Islet of Langerhans (tissue), 1 donor: ENCODE results near the gene GAD1.

Experiments used
- FAIRE-seq: peaks from one replicate; lab custom pipeline; 2011; peaks lifted over from hg19 to GRCh38; lab: Jason Lieb, UNC

Gene GAD1

DNA sequence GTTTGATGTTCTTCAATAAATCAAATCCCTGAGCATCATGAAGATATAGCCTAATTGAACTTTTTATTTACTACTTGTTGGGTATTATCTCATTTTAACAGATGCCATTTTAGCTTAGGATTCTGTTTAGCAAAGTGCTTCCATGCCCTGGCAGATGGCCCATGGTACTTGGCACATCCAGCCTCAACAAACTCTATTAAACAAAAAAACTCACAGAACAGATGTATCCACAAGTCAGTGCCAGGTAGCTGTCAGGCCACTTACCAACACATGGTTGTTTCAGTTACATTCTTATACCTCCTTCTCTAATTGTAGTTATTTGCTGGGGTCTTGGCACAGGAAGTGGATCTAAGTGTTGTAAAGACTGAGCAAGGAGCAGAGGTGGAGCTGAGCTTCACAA lies 29.6 kb downstream of the GAD1 start:
- FAIRE-seq: no peak

DNA sequence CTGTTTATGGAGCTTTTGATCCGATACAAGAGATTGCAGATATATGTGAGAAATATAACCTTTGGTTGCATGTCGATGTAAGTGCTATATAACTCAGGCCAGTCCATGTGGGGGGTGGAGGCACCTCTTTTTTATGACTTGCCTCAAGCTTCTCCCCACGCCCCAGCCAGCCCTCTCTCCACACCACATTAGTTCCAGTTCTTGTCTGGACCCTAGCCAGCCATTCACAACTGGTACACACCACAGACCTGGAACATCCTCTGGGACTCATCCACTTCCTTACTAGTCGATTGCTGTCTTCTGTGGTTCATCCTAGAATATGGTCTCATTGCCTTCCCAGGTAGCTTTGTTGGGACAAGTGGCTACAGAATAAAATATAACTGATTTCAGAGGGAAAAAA lies 31.0 kb downstream of the GAD1 start:
- FAIRE-seq: no peak

DNA sequence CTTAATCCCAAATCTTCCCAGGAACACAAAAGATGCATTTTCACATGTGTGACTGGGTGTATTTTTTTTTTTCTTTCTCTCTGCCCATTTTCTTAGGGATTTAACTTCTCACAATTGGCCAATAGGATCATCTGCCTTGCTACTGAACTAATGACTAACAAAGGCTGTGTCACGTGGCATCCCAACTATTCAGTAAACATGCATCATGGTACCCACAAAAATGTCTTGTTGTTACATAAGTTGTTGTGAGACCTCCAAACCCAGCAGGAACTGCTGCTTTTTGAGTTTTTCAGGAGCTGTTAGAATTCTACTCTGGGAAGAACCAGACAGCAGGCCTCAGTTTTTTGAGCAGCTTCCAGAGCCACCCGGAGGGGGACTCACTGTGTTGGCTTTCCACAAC lies 31.9 kb downstream of the GAD1 start:
- FAIRE-seq: no peak

DNA sequence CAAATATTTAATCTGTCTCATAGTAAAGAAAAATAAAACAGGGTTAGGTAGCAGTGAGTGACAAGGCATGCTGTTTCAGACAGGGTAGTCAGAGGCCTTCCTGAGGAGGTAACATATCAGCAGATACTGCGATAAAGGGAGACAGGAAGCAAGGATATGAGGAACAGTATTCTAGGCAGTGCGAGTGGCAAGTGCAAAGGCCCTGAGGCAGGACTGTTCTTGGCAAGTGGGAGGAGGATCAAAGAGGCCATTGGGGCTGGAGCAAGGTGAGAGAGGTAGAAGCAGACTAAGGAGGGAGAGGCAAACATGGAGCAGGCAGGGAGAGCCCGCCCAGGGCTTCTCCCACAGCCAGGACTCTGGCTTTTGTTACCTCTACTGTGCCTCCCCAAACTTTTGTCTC lies 33.6 kb downstream of the GAD1 start:
- FAIRE-seq: no peak

DNA sequence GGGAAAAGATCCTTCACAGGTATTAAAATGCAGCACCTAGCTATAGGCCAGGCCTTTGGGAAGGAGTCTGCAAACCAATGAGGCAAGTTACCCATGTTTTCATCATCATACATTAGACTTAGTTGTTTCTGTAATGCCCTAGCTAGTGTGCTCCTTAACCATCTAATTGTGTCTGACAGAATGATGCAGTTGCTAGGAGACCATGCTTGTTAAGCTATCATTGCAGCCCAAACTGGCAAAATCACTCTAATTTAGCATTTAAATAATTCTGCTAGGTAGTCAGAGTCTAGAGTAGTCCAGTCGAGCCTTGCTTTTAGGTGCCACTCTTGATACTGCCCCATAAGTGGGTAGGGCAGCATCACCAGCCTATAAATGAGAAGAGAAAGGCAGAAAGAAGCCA lies 34.9 kb downstream of the GAD1 start:
- no peak for FAIRE-seq

DNA sequence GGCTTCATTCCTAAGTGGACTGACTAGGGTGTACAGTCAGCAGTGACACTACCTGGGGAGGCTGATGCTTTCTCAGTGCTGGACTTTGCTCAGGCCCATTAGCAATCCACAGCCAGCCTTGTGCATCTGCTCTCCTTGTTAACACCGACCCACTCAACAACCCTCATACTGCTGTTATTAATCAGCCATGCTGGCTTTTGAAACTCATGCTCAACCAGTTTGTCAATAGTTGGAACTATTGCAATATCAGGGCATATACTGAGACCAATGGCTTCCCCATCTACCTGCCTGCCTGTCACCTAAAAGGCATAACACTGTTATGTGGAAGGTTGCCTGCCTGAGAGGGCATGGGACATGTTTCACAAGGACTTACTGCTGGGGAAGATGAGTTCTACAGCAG lies 39.4 kb downstream of the GAD1 start:
- FAIRE-seq: no peak

DNA sequence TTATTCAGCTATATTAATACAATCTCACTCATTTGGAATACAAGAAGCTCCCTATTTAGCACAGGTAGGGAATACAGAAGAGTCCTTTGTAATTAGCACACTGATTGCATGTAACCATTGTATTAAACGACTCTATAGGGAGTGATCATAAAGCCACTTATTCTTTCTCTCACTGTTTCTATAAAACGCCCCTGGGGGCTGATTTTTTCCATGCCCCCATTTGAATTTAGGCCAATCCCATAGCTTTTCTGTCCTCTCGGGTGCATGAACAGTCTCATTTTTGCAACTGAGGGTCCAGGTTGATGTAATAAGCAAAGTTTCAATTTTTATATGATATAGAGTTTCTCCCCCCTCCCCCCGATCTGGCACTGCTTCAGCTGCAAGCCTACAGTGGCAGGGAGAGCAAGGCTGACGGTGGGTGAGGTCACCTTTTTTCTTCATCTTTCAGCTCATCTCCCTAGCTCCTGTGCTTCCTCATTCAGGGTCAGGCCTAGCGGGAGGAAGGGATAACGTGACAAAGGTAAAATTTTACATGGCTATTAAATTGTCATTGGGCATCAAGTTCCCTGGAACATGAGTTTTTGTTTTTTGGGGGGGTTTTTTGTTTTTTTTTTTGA lies 45.7 kb downstream of the GAD1 start:
- no peak for FAIRE-seq

DNA sequence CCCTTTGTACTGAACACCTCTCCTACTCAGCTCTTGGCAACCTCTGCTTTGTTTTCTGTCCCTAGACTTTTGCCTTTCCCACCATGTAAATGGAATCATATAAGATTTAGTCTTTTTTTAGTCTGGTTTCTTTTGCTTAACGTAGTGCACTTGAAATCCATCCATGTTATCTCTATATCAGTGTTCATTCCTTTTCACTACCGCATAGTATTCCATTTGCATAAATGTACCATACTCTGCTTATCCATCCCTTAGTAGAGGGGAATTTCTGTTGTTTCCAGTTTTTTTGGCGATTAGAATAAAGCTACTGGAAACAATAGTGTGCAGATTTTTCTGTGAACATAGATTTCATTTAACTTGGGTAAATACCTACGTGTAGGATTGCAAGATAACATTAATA lies 46.4 kb downstream of the GAD1 start:
- no peak for FAIRE-seq

DNA sequence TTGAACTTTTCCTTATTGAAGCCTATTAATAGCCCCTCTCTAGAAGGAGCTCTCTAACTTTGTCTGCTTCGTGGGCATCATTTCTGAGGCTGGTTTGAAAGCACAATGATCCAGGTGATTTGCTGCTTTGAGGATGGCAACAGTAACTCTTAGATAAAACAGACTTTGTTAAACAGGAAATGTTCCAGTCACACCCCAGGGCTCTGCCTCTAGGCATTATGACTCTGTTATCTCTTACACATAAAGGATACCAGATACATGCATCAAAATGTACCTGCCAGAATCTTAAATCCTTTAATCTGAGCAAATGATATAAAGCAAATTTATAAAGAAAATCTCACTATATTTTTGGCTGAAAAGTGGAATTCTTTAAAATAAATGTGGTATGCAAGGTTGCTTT lies 52.3 kb downstream of the GAD1 start:
- FAIRE-seq: no peak

DNA sequence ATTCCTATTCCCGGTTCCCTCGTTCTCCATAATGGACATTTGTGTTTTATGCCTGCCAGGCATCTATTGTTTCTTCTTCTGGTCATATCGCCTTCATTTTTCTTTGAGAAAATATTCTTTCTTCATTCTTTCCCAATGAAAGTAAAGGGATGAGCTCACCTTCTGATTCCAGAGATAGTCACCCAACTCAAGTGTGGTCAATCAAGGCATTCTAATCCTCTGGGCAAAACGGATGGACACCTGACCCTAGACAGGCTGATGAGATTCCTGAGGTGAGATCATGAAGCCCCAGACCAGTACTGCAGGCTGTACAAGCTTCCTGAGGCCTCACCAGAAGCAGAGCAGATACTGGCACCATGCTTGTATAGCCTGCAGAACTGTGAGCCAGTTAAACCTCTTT lies 52.8 kb downstream of the GAD1 start:
- no peak for FAIRE-seq

DNA sequence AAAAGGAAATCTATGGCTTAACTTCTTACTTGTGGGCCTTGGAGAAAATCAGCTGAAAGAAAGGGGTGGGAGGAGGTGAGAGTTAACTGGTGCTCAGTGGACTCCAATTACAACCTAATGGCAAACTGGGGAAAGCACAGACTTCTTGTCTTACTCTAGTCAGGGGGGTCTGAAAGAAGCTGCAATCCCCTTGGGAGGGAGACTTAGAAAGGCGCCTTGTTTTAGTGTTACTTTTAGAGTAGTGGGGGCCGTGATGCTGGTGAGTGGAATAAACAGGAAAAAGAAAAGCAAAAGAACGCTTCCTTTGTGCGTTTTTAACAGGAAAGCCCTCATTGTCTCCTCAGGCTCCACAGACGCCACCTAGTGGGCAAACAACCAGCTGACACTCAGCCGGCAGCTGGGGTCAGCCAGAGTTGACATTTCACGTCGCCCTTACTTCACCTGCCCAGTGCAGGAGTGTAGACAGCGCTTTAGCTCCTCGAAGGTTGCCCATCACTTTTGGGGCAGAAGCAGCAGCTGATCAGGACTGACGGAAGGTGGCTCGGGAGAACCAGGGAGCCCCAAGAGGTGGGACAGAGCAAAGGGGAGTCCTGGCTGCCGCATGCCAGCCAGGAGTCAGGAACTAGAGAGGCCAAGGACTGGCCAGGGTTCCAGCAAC lies 56.5 kb downstream of the GAD1 start:
- no peak for FAIRE-seq

DNA sequence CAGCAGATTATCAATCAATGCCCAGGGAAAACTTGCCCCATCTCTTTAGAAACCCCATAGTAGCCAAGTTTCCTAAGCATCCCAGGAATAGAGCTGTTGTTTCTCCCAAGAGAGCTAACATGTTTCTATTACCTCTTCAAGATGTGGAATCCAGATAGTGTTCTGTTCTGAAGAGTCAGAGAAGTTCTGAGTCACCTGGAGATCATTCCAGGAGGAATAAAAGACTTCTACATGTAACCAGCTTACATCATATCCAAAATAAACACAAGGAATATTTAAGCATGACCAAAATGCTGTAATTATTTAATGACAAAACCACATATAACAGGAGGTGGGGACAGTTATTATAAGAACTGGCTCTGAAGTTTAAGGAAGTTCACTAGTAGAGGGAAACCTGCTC lies 61.4 kb downstream of the GAD1 start:
- no peak for FAIRE-seq

DNA sequence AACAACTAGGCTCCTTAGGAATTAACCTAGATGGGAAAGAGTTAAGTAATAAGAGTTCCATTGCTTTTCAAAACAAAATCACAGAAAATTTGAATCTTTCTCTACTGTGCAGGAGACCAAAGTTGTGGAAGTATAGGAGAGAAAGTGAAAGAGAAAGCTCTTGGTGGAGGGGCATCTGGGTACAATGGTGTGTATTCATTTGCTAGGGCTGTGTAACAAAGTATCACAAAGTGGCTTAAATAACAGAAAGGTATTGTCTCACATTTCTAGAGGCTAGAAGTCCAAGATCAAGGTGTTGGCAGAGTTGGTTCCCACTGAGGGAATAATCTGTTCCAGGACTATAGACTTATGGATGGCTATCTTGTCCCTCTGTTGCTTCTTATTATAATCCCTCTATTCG lies 61.8 kb downstream of the GAD1 start:
- no peak for FAIRE-seq

DNA sequence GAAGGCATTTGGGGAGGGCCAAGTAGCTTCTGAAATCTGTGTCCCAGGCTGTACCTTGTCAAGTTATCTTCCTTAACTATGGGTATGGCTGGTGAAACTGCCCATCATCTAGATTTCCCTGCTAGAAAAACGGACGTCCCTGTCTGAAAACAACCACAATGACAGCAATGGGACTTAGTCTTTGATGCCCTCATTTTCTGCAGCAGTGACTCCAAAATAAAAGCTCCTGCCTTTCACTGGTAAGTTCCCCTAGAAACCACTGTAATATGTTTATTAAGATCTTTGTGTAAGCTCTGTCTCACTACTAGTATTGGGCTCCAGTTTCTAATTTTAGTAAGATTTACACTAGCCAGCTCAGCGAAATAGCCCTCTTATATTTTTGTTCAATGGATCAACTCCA lies 65.2 kb downstream of the GAD1 start:
- no peak for FAIRE-seq

DNA sequence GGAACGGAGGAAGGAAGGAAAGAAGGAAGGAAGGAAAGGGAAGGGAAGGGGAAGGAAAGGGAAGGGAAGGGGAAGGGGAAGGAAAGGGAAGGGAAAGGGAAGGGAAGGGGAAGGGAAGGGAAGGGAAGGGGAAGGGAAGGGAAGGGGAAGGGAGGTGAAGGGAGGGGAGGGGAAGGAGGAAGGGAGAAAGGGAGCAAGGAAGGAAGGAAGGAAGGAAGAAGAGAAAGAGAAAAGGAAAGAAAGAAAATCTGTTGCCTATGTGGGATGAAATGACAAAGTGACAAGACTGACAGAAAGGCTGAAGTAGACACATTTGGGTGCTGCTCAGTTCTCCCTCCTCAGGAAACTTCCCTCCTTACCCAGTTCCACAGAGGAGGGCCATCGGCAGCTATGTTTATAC lies 66.1 kb downstream of the GAD1 start:
- no peak for FAIRE-seq

DNA sequence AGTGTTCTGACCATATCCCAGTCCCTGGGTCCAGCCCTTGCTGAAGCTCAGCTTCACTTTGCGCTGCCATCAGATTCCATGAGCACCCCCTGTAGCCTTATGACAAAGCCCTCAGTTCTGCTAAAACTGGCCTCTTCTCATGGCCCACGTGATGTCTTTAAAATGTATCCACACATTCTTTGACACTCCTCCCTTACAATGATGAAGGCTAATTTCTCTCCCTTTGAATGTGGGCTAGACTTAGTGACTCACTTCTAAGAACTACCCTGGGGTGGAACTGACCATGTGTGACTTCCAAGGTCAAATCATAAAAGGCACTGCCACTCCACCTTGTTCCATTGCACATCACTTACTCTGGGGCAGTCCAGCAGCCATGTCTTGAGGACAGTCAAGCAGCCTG lies 67.0 kb downstream of the GAD1 start:
- no peak for FAIRE-seq

DNA sequence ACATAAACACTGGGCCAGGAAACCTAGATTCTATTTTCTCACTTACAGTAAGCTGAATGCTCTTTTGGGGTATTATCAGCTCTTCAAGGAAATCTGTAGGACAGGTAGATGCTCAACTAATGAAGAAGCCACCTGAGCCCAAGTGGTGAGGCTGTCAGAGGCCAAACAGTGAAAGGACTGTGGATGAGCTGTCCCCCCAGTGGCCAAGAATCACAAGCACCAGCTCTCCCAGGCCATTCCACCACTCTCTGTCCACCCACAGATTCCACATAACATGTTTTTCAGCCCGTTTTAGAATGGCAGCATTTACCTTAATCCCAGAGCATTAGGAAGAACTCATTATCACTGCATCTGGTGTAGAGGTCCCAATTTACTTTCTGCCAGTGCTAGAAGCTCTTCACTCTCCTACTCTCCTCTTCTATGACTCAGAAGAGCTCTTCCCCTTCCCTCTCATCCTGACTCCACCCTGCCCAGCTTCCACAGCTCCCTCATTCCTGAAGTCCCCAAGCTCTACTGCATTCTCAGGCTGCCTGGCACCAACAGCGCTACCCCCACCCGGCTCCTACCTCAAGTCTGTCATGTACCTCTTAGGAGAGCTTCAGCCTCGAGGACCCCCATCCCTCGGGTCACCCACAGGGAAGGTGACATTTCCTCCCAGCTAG lies 68.6 kb downstream of the GAD1 start:
- FAIRE-seq: no peak

DNA sequence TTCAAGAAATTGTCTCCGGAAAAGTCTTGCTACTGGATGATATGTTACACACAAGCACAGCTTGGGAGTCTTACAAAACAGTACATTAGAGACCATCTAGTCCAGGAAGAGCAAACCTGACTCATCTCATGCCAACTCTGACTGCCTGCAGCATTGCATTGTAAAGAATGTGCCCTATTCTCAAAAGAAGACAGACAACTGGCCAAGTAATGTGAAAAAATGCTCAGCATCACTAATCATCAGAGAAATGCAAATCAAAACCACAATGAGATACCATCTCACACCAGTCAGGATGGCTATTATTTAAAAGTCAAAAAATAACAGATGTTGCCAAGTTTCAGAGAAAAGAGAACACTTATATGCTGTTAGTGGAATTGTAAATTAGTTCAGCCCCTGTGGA lies 69.7 kb downstream of the GAD1 start:
- FAIRE-seq: no peak

DNA sequence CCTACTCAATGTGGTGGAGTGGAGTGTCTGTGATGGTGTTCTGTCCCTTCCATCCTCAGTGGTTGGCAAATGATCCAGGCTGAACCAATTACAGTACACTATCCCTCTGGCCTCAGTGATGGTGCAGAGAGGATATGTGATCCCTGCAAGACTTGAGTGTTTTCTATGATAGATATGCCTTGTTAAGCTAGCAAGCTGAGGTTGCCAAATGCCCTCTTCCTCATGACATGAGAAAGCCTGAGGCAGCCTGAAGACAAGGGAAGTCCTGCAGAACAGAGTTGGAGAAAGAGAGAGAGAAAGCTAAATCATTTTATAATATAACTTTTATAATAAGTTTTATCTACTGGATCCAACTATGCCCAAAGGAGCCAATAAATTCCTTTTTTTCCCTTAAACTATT lies 70.8 kb downstream of the GAD1 start:
- FAIRE-seq: no peak

DNA sequence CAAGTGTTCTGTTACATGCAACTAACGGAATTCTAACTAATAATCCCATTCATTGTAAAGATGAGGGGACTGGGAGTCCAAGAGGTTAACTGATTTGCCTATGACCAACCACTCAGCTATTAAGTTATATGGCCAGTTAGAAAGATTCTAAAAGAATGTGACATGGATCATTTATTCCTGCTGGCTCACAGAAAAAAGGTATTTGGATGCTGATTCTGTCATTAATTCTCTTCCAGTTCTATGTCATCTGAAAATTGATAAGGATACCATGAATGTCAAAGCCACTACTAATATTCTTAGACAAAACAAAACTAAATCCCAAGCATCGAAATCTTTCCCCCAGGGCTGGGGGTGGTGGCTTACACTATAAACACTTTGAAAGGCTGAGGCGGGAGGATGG lies 71.2 kb downstream of the GAD1 start:
- no peak for FAIRE-seq

DNA sequence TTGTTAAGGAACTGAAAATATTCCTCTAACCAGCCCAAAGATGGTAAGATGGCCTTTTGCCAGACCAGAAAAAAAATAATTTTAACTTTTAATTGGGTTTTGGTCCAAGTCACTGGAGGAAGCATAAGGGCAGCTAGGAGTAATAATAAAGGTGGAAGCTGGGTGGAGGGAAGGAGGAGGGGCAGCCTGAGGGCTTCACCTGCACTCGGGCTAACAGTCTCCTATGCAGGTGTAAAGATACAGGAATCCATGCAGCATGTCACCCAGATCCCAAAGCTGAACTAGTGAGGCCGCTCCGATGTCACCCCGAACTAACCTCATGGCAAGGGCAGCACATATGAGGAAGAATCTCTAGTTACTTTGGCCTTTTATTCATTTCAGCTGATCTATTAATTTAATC lies 75.2 kb downstream of the GAD1 start:
- FAIRE-seq: no peak

DNA sequence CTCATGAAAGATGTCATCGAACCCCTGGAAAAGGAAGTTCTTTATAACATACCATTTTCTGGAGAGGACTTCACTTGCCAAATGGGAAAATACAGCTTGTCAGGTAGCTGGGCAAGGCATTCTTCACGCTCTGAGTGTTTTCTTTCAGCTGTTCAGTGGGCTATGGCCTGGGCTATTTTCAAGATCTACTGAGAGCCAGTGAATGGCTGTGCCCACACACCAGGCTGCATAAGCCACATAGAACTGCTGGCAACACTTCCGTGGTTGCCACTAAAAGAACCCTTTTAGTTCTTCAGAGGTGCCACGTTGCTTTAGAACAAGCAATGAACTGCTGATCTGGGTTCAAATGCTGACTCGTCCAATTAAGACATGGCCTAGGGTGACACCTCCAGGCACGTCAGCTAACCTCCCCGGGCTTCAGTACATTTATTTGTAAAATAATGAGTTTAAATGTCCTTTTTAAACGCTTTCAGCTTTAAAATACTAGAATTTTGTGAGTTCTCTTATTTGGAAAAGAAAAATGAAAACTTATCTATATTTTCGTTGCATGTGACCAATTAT lies 75.8 kb downstream of the GAD1 start:
- no peak for FAIRE-seq

DNA sequence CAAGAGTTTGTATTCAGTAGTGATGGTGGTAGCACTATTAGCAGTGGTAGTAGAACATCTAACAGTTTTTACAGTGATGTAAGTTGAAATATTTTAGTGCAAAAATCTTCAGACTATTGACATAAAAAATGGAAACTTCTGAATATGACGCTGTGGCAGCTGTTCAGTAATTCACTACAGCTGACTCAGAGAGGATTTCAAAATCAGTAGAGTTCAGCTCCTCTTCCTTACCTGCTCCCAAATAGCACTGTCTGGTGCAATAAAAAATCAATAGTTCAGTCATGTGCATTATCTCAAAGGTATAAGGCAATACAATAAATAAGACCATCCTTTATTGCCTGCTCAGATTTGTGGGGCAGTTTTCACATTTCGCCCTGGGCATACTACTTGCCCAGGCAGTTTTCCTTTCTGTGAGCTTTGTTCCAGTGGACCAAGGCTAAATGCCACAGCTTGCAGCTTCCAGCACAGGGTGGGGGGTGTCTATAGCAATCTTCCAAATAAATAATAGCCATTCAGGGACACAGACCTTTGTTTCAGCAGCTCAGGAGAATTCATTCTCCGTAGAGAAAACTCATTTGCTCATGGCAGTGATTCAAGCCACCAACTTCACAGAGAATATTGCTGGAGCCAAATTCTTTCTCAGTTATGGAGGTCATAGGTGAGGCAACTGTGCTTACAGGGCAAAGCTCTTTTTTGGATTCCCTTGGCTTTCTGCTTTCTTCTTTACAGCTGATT lies 78.5 kb downstream of the GAD1 start:
- no peak for FAIRE-seq
